ENCODE data around the gene BRD8. TPM values are rescaled to one million over a fixed set of nuclear protein-coding genes. Genes with fewer than 3 reads are reported as not detected.

BRD8 gene
- polyA plus RNA-seq, 1 of the 3 experiments (the other 2 are of a cell fraction): 46.2 TPM

DNA sequence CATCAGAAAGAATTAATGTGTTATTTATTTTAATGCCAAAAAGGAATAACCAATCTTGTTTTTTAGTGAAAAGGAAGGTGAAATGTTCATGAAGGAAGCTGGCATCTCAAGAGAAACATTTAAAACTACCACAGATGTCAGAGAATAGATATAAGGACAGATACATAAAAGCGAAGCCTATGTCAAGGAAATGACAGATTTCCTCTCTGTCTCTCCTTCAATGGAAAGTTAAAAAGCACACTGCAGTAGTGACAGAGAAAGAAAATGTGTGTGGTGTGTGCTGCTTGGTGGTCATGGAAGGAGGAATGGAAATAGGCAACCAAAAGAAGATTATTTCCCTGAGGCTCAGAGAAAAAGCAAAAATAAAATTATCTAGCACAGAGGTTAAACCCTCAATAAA, 85.4 kb downstream of the BRD8 start:
- Histone ChIP-seq H3K36me3 (replicated peaks in 1 of 2; ENCODE audit: control insufficient read depth in 1 of 2, insufficient read depth in 2 of 2, low read length in 1 of 2) (no peaks in the 10 kb centered on the region), H3F3A (replicated peaks; ENCODE audit: insufficient read depth) (no peaks in the 10 kb centered on the region), H3K4me1 (ENCODE audit: control insufficient read depth in 1 of 2, insufficient read depth in 2 of 2, low read depth in 1 of 2, low read length in 1 of 2) (no peaks in the 10 kb centered on the region), H3K9me3 (no peaks in the 10 kb centered on the region), H3K9ac (no peak overlapping the region), H2AFZ (ENCODE audit: low read depth) (no peak overlapping the region), H3K9me2 (no peaks in the 10 kb centered on the region), H3K27ac (ENCODE audit: low read depth in 2 of 2, low read length in 1 of 2) (no peak overlapping the region), H3K4me3 (ENCODE audit: low read depth in 2 of 2, low read length in 1 of 2) (no peak overlapping the region), H3K4me2 (no peak overlapping the region), H3K79me2 (ENCODE audit: insufficient read depth) (no peaks in the 10 kb centered on the region), H4K20me1 (ENCODE audit: insufficient read depth) (no peaks in the 10 kb centered on the region), H3K27me3 (ENCODE audit: insufficient read depth) (peaks cover 7% of the 10 kb centered on the region; the same call in 1 of the 2 replicates)
- ChIA-PET POLR2A (no interaction called here), CTCF (interaction anchor here (1.7 to 2.0 kb wide), 2 partner anchors 15 to 57 kb away, joined by 10 to 12 read pairs; no protein-coding TSS in a partner anchor)
- no peak for TF ChIP-seq TAF1 (IDR thresholded peaks at IDR 0.05; ENCODE audit: borderline replicate concordance, low read depth, low read length)
- TF ChIP-seq, protein P1, sequence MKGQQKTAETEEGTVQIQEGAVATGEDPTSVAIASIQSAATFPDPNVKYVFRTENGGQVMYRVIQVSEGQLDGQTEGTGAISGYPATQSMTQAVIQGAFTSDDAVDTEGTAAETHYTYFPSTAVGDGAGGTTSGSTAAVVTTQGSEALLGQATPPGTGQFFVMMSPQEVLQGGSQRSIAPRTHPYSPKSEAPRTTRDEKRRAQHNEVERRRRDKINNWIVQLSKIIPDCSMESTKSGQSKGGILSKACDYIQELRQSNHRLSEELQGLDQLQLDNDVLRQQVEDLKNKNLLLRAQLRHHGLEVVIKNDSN (IDR thresholded peaks at IDR 0.05; ENCODE audit: borderline replicate concordance, low read depth): no peak
- no peak for TF ChIP-seq GABPA (IDR thresholded peaks at IDR 0.05; ENCODE audit: low read depth)
- TF ChIP-seq, protein P2, sequence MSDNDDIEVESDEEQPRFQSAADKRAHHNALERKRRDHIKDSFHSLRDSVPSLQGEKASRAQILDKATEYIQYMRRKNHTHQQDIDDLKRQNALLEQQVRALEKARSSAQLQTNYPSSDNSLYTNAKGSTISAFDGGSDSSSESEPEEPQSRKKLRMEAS (IDR thresholded peaks at IDR 0.05; ENCODE audit: low read depth): no peak
- no peak for TF ChIP-seq FOXM1 (IDR thresholded peaks at IDR 0.05; ENCODE audit: low read depth)
- no peak for TF ChIP-seq TCF12 (IDR thresholded peaks at IDR 0.05)
- TF ChIP-seq, protein P3, sequence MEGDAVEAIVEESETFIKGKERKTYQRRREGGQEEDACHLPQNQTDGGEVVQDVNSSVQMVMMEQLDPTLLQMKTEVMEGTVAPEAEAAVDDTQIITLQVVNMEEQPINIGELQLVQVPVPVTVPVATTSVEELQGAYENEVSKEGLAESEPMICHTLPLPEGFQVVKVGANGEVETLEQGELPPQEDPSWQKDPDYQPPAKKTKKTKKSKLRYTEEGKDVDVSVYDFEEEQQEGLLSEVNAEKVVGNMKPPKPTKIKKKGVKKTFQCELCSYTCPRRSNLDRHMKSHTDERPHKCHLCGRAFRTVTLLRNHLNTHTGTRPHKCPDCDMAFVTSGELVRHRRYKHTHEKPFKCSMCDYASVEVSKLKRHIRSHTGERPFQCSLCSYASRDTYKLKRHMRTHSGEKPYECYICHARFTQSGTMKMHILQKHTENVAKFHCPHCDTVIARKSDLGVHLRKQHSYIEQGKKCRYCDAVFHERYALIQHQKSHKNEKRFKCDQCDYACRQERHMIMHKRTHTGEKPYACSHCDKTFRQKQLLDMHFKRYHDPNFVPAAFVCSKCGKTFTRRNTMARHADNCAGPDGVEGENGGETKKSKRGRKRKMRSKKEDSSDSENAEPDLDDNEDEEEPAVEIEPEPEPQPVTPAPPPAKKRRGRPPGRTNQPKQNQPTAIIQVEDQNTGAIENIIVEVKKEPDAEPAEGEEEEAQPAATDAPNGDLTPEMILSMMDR (IDR thresholded peaks at IDR 0.05): no peak
- TF ChIP-seq CHD2 (IDR thresholded peaks at IDR 0.05; ENCODE audit: low read length, partially characterized antibody): no peak
- no peak for TF ChIP-seq FOXJ3 (CRISPR knock-in tag; IDR thresholded peaks at IDR 0.05)
- no peak for TF ChIP-seq SIN3A (IDR thresholded peaks at IDR 0.05; ENCODE audit: borderline replicate concordance, low read depth, low read length)
- TF ChIP-seq RCOR1 (IDR thresholded peaks at IDR 0.05; ENCODE audit: low read length): no peak
- TF ChIP-seq RXRA (IDR thresholded peaks at IDR 0.05; ENCODE audit: borderline replicate concordance, low read depth): no peak
- TF ChIP-seq, protein P4, sequence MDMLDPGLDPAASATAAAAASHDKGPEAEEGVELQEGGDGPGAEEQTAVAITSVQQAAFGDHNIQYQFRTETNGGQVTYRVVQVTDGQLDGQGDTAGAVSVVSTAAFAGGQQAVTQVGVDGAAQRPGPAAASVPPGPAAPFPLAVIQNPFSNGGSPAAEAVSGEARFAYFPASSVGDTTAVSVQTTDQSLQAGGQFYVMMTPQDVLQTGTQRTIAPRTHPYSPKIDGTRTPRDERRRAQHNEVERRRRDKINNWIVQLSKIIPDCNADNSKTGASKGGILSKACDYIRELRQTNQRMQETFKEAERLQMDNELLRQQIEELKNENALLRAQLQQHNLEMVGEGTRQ (IDR thresholded peaks at IDR 0.05; ENCODE audit: borderline replicate concordance, low read depth, low read length): no peak
- TF ChIP-seq NFIC (IDR thresholded peaks at IDR 0.05; ENCODE audit: borderline replicate concordance): no peak
- TF ChIP-seq, protein P5, sequence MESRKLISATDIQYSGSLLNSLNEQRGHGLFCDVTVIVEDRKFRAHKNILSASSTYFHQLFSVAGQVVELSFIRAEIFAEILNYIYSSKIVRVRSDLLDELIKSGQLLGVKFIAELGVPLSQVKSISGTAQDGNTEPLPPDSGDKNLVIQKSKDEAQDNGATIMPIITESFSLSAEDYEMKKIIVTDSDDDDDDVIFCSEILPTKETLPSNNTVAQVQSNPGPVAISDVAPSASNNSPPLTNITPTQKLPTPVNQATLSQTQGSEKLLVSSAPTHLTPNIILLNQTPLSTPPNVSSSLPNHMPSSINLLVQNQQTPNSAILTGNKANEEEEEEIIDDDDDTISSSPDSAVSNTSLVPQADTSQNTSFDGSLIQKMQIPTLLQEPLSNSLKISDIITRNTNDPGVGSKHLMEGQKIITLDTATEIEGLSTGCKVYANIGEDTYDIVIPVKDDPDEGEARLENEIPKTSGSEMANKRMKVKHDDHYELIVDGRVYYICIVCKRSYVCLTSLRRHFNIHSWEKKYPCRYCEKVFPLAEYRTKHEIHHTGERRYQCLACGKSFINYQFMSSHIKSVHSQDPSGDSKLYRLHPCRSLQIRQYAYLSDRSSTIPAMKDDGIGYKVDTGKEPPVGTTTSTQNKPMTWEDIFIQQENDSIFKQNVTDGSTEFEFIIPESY (IDR thresholded peaks at IDR 0.05; ENCODE audit: borderline replicate concordance, low read depth): no peak
- WGBS (ENCODE audit: low lambda C conversion rate): 34% methylated on average over 1 of the region's 1 CpG
- no peak for DNase-seq
